ENCODE measurements around the gene PTPN4. TPM values are rescaled to one million over a fixed set of nuclear protein-coding genes. Genes with fewer than 3 reads are reported as not detected.

PTPN4 gene
- total RNA-seq, 1 donor, result 85.0 TPM

DNA sequence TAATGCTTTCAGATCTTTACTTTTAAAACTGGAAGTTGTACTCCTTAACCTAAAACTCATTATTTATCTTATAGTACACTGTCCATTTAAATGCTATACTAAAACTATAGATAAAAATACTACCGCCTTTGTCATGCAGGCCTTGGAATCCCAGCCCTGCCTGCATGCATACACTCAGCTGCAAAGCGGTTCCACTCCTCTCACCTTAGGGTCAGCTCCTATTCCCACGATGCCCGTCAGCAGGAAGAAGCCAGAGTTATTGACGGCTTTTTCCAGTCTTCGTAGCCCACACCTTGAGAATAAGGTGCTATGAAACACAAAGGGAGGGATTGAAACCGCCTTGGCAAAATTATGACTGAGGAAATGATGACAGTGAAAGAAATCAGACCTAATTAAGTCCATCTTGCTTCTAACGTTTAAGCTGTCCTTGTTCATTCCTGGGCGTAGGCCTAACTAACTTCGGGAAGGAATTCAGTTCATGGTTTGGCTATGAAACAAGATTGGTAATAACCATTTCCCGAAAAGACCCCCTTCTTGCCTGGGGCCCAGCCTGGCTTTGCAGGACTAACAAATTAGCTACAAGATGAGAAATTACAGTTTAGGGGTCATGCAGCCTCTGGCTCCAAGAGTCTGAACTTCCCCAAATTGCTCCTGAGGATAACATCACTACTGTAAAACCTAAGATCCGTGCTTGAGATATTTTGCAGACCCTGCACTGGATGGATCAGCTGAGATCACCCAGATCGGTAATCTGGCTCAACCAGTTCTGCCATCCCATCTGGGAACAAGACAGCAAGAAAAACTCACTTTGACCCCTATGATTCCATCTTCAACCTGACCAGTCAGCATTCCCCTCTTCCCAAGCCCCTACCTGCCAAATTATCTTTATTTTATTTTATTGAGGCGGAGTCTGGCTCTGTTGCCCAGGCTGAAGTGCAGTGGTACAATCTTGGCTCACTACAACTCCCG, 270.2 kb downstream of the PTPN4 start:
- no peaks in the 10 kb centered on the region for H3K4me1 ChIP-seq (ENCODE audit: insufficient read depth, low read length)

DNA sequence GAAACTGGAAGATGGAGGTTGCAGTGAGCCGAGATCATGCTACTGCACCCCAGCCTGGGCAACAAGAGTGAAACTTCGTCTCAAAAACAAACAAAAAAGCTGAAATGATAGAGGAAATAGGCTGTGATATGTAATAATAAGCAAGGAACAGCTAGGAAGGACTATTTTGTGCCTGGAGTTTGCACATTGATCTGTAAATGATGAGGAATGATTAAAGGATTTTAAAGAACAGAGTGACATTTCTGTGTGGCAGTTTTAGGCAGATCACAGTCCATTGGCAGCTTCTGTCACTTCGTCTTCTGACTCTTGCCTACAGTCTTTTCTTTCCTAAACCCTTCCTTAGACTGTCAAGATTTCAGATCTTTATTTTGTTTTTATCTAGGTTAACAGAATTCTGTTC, 272.6 kb downstream of the PTPN4 start:
- H3K27me3 ChIP-seq (ENCODE audit: insufficient read depth, low read length), result no peaks in the 10 kb centered on the region
- no peaks in the 10 kb centered on the region for H3K9me3 ChIP-seq (ENCODE audit: low read depth, low read length)
- H3K4me1 ChIP-seq (ENCODE audit: insufficient read depth, low read length), result no peaks in the 10 kb centered on the region
- H3K4me3 ChIP-seq (ENCODE audit: low read length), result no peak overlapping the region

More for the DNA sequence above, 270.2 kb downstream of the PTPN4 start:
- Histone ChIP-seq H3K9me3 (ENCODE audit: low read depth, low read length) (no peaks in the 10 kb centered on the region), H3K4me3 (ENCODE audit: low read length) (no peak overlapping the region), H3K27me3 (ENCODE audit: insufficient read depth, low read length) (no peaks in the 10 kb centered on the region)

Other genes with a start within 250 kb of the PTPN4 start
- gene SCTR, start 235.4 kb upstream of the PTPN4 start, total RNA-seq, result not detected
- gene CFAP221, start 215.5 kb upstream of the PTPN4 start, total RNA-seq, result 0.31 TPM
- gene TMEM177, start 80.7 kb upstream of the PTPN4 start, total RNA-seq, result 2.7 TPM